IMR-90 (cell line): ENCODE results near the gene TEAD1. TPM values are rescaled to one million over a fixed set of nuclear protein-coding genes. Genes with fewer than 3 reads are reported as not detected.

Experiments used
- ATAC-seq: fragments of 200-7000 bp; cut with Tn5 transposase; 2 replicates; pipeline ENCODE4 v1.9.1; 2020; ENCODE audit warnings: low read depth, mild to moderate bottlenecking, moderate library complexity
- BruUV-seq: library from RNA; stranded (reverse); fragments of 400-500 nt; replicated peaks from 2 replicates; lab custom pipeline; 2021; lab: Mats Ljungman, UMichigan
- CTCF ChIA-PET: fragments of 300-600 bp; formaldehyde crosslinking; extraction: SDS; loops from one replicate; lab custom pipeline; 2021; ENCODE audit warnings: antibody characterized with exemption; lab: Yijun Ruan, JAX
- POLR2A ChIA-PET: fragments of 300-600 bp; sonication (Branson Sonifier 250); formaldehyde crosslinking; loops from one replicate; lab custom pipeline; 2022; ENCODE audit warnings: antibody characterized with exemption; ENCODE audit not compliant: unreplicated experiment; lab: Charles Lee
- DNase-seq: peaks from one replicate; pipeline ENCODE4 v3.0.0; 2013
- H2AFZ ChIP-seq: replicated peaks from 2 replicates; pipeline ENCODE3; 2013; ENCODE audit warnings: low read length, mild to moderate bottlenecking; ENCODE audit not compliant: poor library complexity
- H2AK5ac ChIP-seq: 2 replicates; pipeline ENCODE4 v1.6.1; 2013; ENCODE audit warnings: low read depth, low read length, inconsistent platforms
- H2AK9ac ChIP-seq: replicated peaks from 2 replicates; pipeline ENCODE3; 2013; ENCODE audit warnings: mild to moderate bottlenecking, low read depth, low read length, moderate library complexity; ENCODE audit not compliant: poor library complexity
- H2BK120ac ChIP-seq: 2 replicates; pipeline ENCODE4 v1.6.1; 2013; ENCODE audit warnings: low read depth, low read length, inconsistent platforms
- H2BK15ac ChIP-seq: 3 replicates; pipeline ENCODE4 v1.6.1; 2013; ENCODE audit warnings: low read depth, low read length, inconsistent platforms
- H2BK20ac ChIP-seq: 2 replicates; pipeline ENCODE4 v1.6.1; 2013; ENCODE audit warnings: low read depth, mild to moderate bottlenecking, inconsistent platforms, low read length, moderate library complexity
- H2BK5ac ChIP-seq: 2 replicates; pipeline ENCODE4 v1.6.1; 2013; ENCODE audit warnings: mild to moderate bottlenecking, low read depth, low read length, inconsistent platforms; ENCODE audit not compliant: poor library complexity, severe bottlenecking
- H3K14ac ChIP-seq: replicated peaks from 2 replicates; pipeline ENCODE4 v1.6.1; 2013; ENCODE audit warnings: low read depth, low read length, inconsistent platforms
- H3K18ac ChIP-seq: 2 replicates; pipeline ENCODE4 v1.6.1; 2013; ENCODE audit warnings: low read depth, low read length, control low read depth
- H3K23ac ChIP-seq: 2 replicates; pipeline ENCODE4 v1.6.1; 2013; ENCODE audit warnings: low read depth, low read length, inconsistent platforms
- H3K27ac ChIP-seq: 2 replicates; pipeline ENCODE4 v1.5.1; 2013; ENCODE audit warnings: mild to moderate bottlenecking, control low read depth, low read length; ENCODE audit not compliant: insufficient read depth
- H3K27me3 ChIP-seq: 2 replicates; pipeline ENCODE4 v1.6.1; 2013; ENCODE audit warnings: low read length; ENCODE audit not compliant: control insufficient read depth, insufficient read depth
- H3K36me3 ChIP-seq: 2 replicates; pipeline ENCODE4 v1.6.1; 2013; ENCODE audit warnings: low read length, mixed read lengths; ENCODE audit not compliant: control insufficient read depth, insufficient read depth
- H3K4ac ChIP-seq: 2 replicates; pipeline ENCODE4 v1.6.1; 2013; ENCODE audit warnings: low read depth, low read length, inconsistent platforms
- H3K4me1 ChIP-seq: 2 replicates; pipeline ENCODE4 v1.6.1; 2013; ENCODE audit warnings: low read length, mixed read lengths; ENCODE audit not compliant: control insufficient read depth, insufficient read depth
- H3K4me2 ChIP-seq: 2 replicates; pipeline ENCODE4 v1.6.1; 2013; ENCODE audit warnings: low read depth, mild to moderate bottlenecking, control low read depth, low read length, moderate library complexity
- H3K4me3 ChIP-seq: 2 replicates; pipeline ENCODE4 v1.5.1; 2013; ENCODE audit warnings: low read depth, mild to moderate bottlenecking, control low read depth, low read length, moderate library complexity; ENCODE audit not compliant: insufficient read depth
- H3K56ac ChIP-seq: 2 replicates; pipeline ENCODE4 v1.6.1; 2013; ENCODE audit warnings: low read length, inconsistent platforms; ENCODE audit not compliant: insufficient read depth; ENCODE audit errors: extremely low read depth
- H3K79me1 ChIP-seq, 2 experiments: 2 replicates each; pipeline ENCODE4 v1.6.1; 2013; ENCODE audit warnings: low read length in 2 of 2, inconsistent platforms in 1 of 2, low read depth in 1 of 2
- H3K9ac ChIP-seq: 2 replicates; pipeline ENCODE4 v1.6.1; 2013; ENCODE audit warnings: low read depth, low read length, control low read depth
- H3K9me1 ChIP-seq: 2 replicates; pipeline ENCODE4 v1.6.1; 2013; ENCODE audit warnings: low read length, inconsistent platforms; ENCODE audit not compliant: insufficient read depth
- H3K9me3 ChIP-seq: 2 replicates; pipeline ENCODE4 v1.6.1; 2013; ENCODE audit warnings: low read length; ENCODE audit not compliant: control insufficient read depth, insufficient read depth
- H4K20me1 ChIP-seq: 2 replicates; pipeline ENCODE4 v1.6.1; 2013; ENCODE audit warnings: low read length, inconsistent platforms; ENCODE audit not compliant: insufficient read depth
- H4K5ac ChIP-seq: 2 replicates; pipeline ENCODE4 v1.6.1; 2013; ENCODE audit warnings: mild to moderate bottlenecking, low read depth, low read length, control low read depth
- H4K8ac ChIP-seq, 2 experiments: 2 replicates each; pipeline ENCODE4 v1.6.1; 2013; ENCODE audit warnings: low read depth in 2 of 2, low read length in 2 of 2, control low read depth in 1 of 2, inconsistent platforms in 1 of 2
- H4K91ac ChIP-seq: 2 replicates; pipeline ENCODE4 v1.6.1; 2013; ENCODE audit warnings: low read depth, low read length, inconsistent platforms; ENCODE audit not compliant: insufficient read depth
- CEBPB ChIP-seq: IDR thresholded peaks from 2 replicates; pipeline ENCODE4 v1.6.1; 2012; ENCODE audit warnings: low read depth, low read length, improper control_type of control experiment
- CHD1 ChIP-seq: IDR thresholded peaks from 2 replicates; pipeline ENCODE4 v1.6.1; 2012; ENCODE audit warnings: low read depth, low read length, improper control_type of control experiment
- CTCF ChIP-seq: conservative IDR thresholded peaks from 2 replicates; pipeline ENCODE4 v1.5.1; 2012; ENCODE audit warnings: mild to moderate bottlenecking, low read depth, low read length, improper control_type of control experiment
- FOS ChIP-seq: fragments of 150-350 bp; IDR thresholded peaks from 2 replicates; pipeline ENCODE4 v1.6.1; 2016; ENCODE audit warnings: low read depth, low read length
- MAZ ChIP-seq: IDR thresholded peaks from 2 replicates; pipeline ENCODE4 v1.6.1; 2012; ENCODE audit warnings: low read depth, mild to moderate bottlenecking, low read length, improper control_type of control experiment, moderate library complexity, borderline replicate concordance
- MXI1 ChIP-seq: IDR thresholded peaks from 2 replicates; pipeline ENCODE4 v1.6.1; 2012; ENCODE audit warnings: low read depth, mild to moderate bottlenecking, low read length, moderate library complexity, borderline replicate concordance
- RCOR1 ChIP-seq: IDR thresholded peaks from 2 replicates; pipeline ENCODE4 v1.6.1; 2012; ENCODE audit warnings: mild to moderate bottlenecking, low read length, improper control_type of control experiment; ENCODE audit not compliant: insufficient replicate concordance
- RFX5 ChIP-seq: IDR thresholded peaks from 2 replicates; pipeline ENCODE4 v1.8.0; 2012; ENCODE audit warnings: low read depth, mild to moderate bottlenecking, low read length, moderate library complexity
- USF2 ChIP-seq: fragments of 150-350 bp; IDR thresholded peaks from 2 replicates; pipeline ENCODE4 v1.6.1; 2017; ENCODE audit warnings: mild to moderate bottlenecking, antibody characterized with exemption, low read length, low read depth
- WGBS, 2 experiments: methylation state at CpG; one replicate each; pipeline versions ENCODE4 v1.1.5 to v1.1.7; 2013; ENCODE audit warnings: missing lambda C conversion rate in 2 of 2; ENCODE audit not compliant: insufficient read length in 1 of 2; ENCODE audit errors: extremely low coverage in 2 of 2; 5-methylcytosine and 5-hydroxymethylcytosine counted together
- dilution Hi-C: fragments of 300-500 bp; cut with HindIII; formaldehyde crosslinking; loops from one replicate; pipeline ENCODE4 v1.14.3; 2018; ENCODE audit warnings: low sequenced_read_pairs; ENCODE audit not compliant: unreplicated experiment
- in situ Hi-C: fragments of 300-500 bp; cut with MboI; formaldehyde crosslinking; loops from 3 replicates; pipeline ENCODE4 v1.14.3; 2019; ENCODE audit warnings: low sequenced_read_pairs, inconsistent platforms, mixed read lengths
- intact Hi-C: fragments of 100-400 bp; cut with micrococcal nuclease; formaldehyde crosslinking; loops from 2 replicates; pipeline ENCODE4 v1.10.0; 2022
- polyA plus RNA-seq, 3 experiments: library from polyadenylated mRNA; depleted of rRNA; stranded (reverse); fragments of >200 nt; gene quantifications; 2 replicates each; pipeline ENCODE4 v1.2.3, GENCODE V29; 2012; ENCODE audit warnings: low replicate concordance in 1 of 3
- total RNA-seq: library from RNA; depleted of rRNA; stranded (reverse); fragments of >200 nt; gene quantifications from 2 replicates; pipeline ENCODE4 v1.2.3, GENCODE V29; 2012

Gene TEAD1
- total and polyA plus RNA-seq, 2 of the 4 experiments (the other 2 are of a cell fraction) = 51.8 to 69.2 TPM

- no peak for TF ChIP-seq MXI1
- TF ChIP-seq FOS = 0 out of 2 replicates have a peak, but pooled peaks have one; percentile 45
Observed at GRCh38 chr11:12862696-12863469, 188.7 kb downstream of the TEAD1 start (continued).

- in situ Hi-C loops = no loop called here
- peak overlapping the region; percentile 21; the same call in 1 of the 2 replicates for H3K4ac ChIP-seq
- H3K4me3 ChIP-seq = no peak overlapping the region
- no peak overlapping the region for H2AK5ac ChIP-seq
- H3K36me3 ChIP-seq = peaks cover 4% of the 10 kb centered on the region; the same call in 1 of the 2 replicates
- intact Hi-C loops = no loop called here
- no peak overlapping the region for H4K91ac ChIP-seq
- no peak overlapping the region for H2BK20ac ChIP-seq
- no peak overlapping the region for H4K8ac ChIP-seq
- no peak overlapping the region for H3K56ac ChIP-seq
- ChIA-PET POLR2A (interaction anchor here (0.6 kb wide), 2 partner anchors 94 to 167 kb away, joined by 3 to 5 read pairs; no protein-coding TSS in a partner anchor), CTCF (interaction anchor here (0.6 to 0.9 kb wide), 5 partner anchors 17 to 1735 kb away, joined by 3 to 4 read pairs (median 3); no protein-coding TSS in a partner anchor)
- H3K23ac ChIP-seq = peak overlapping the region; percentile 43; the same call in 1 of the 2 replicates
- no peak for TF ChIP-seq CEBPB
- TF ChIP-seq RFX5 = no peak
- TF ChIP-seq RCOR1 = no peak
- TF ChIP-seq CTCF = no peak
- TF ChIP-seq MAZ = no peak
- no peak for TF ChIP-seq CHD1
- no peak for TF ChIP-seq USF2
- no peak overlapping the region for H3K18ac ChIP-seq
- H2BK5ac ChIP-seq = no peak overlapping the region
- no peak overlapping the region for H3K14ac ChIP-seq
- no TSS peak for BruUV-seq
- H2AFZ ChIP-seq = no peak overlapping the region
- no peak overlapping the region; the same call in 1 of the 2 replicates for H3K4me2 ChIP-seq
- H3K9ac ChIP-seq = no peak overlapping the region
- H3K27me3 ChIP-seq = no peaks in the 10 kb centered on the region
- H3K9me1 ChIP-seq = peaks cover 36% of the 10 kb centered on the region
- no peak overlapping the region for H2AK9ac ChIP-seq
- peak overlapping the region; percentile 27; the same call in 1 of the 2 replicates for H3K27ac ChIP-seq
- no peak overlapping the region for H2BK15ac ChIP-seq
- H3K9me3 ChIP-seq = no peaks in the 10 kb centered on the region
- dilution Hi-C loops = no loop called here
- H2BK120ac ChIP-seq = no peak overlapping the region
- H4K20me1 ChIP-seq = peaks cover 87% of the 10 kb centered on the region
- peaks cover 15% of the 10 kb centered on the region for H3K4me1 ChIP-seq
- WGBS, 2 experiments = 87% methylated on average over 3 of the region's 9 CpGs; no CpG with 5 or more reads in 1 of the 2 experiments
- no peak for DNase-seq
- no peak overlapping the region for H4K5ac ChIP-seq
- no peak for ATAC-seq
- peaks cover 50 to 90% of the 10 kb centered on the region in 2 experiments for H3K79me1 ChIP-seq
Observed at GRCh38 chr11:12863605-12864121, 189.4 kb downstream of the TEAD1 start.
